ENCODE measurements around the gene ANP32B.

Gene ANP32B

GRCh38 chr9:97997330-97998276 is 14.5 kb downstream of the ANP32B start:
- ChIA-PET POLR2A (interaction anchor here (1.5 kb wide), 1 partner anchor 10 kb away, joined by 6 read pairs; no protein-coding TSS in a partner anchor), CTCF (interaction anchor here (0.7 to 3.0 kb wide), 11 partner anchors 8 to 382 kb away, joined by 3 to 15 read pairs (median 4); partner anchors contain the start of gene ANP32B)
- no peak for TF ChIP-seq CTCF (IDR thresholded peaks at IDR 0.05; ENCODE audit: control extremely low read depth, extremely low read depth, low read depth, missing control alignments)
- no peak for DNase-seq (ENCODE audit: extremely low spot score)

- CTCF ChIA-PET = interaction anchor here (1.3 to 4.1 kb wide), 5 partner anchors 12 to 112 kb away, joined by 3 to 13 read pairs (median 4); partner anchors contain the start of gene TRMO
- POLR2A ChIA-PET = no interaction called here
- TF ChIP-seq CTCF (IDR thresholded peaks at IDR 0.05; ENCODE audit: control extremely low read depth, extremely low read depth, low read depth, missing control alignments) = no peak
- DNase-seq (ENCODE audit: extremely low spot score) = no peak
Observed at GRCh38 chr9:98002808-98003207, 19.7 kb downstream of the ANP32B start.

- TF ChIP-seq CTCF (IDR thresholded peaks at IDR 0.05; ENCODE audit: control extremely low read depth, extremely low read depth, low read depth, missing control alignments) = no peak
- CTCF ChIA-PET = interaction anchor here (1.4 to 4.1 kb wide), 6 partner anchors 11 to 38 kb away, joined by 3 to 10 read pairs (median 7); partner anchors contain the start of gene ANP32B
- POLR2A ChIA-PET = no interaction called here
- DNase-seq (ENCODE audit: extremely low spot score) = no peak
Observed at GRCh38 chr9:98006127-98006796, 23.1 kb downstream of the ANP32B start.

GRCh38 chr9:98007251-98007928 is 24.2 kb downstream of the ANP32B start:
- POLR2A ChIA-PET = no interaction called here
- CTCF ChIA-PET = interaction anchor here (0.8 to 2.1 kb wide), 3 partner anchors 10 to 27 kb away, joined by 3 to 6 read pairs (median 4); partner anchors contain the start of gene ANP32B
- DNase-seq (ENCODE audit: extremely low spot score) = no peak
- TF ChIP-seq CTCF (IDR thresholded peaks at IDR 0.05; ENCODE audit: control extremely low read depth, extremely low read depth, low read depth, missing control alignments) = no peak

- POLR2A ChIA-PET = no interaction called here
- CTCF ChIA-PET = no interaction called here
- TF ChIP-seq CTCF (IDR thresholded peaks at IDR 0.05; ENCODE audit: control extremely low read depth, extremely low read depth, low read depth, missing control alignments) = no peak
- no peak for DNase-seq (ENCODE audit: extremely low spot score)
Observed at GRCh38 chr9:98008764-98009163, 25.6 kb downstream of the ANP32B start.

GRCh38 chr9:98009437-98009836 is 26.3 kb downstream of the ANP32B start:
- ChIA-PET POLR2A (no interaction called here), CTCF (no interaction called here)
- no peak for DNase-seq (ENCODE audit: extremely low spot score)
- TF ChIP-seq CTCF (IDR thresholded peaks at IDR 0.05; ENCODE audit: control extremely low read depth, extremely low read depth, low read depth, missing control alignments) = no peak

Measured in GM10248 (cell line).